Aorta (tissue), 5 donors: Measurements from ENCODE around the gene SCAMP5. TPM values are rescaled to one million over a fixed set of nuclear protein-coding genes. Genes with fewer than 3 reads are reported as not detected.

ENCODE experiments used
- ATAC-seq: fragments of 200-7000 bp; cut with Tn5 transposase; one replicate; pipeline ENCODE4 v1.9.1; 2022; ENCODE audit warnings: moderate library complexity; ENCODE audit not compliant: low FRiP score
- DNase-seq, 2 donors: peaks; one replicate each; pipeline ENCODE4 v3.0.0-alpha.2; 2020
- H3K27ac ChIP-seq, 2 donors: one replicate each; pipeline ENCODE4 v1.5.1; 2013; ENCODE audit warnings: low read length in 2 of 2, mild to moderate bottlenecking in 2 of 2, moderate library complexity in 2 of 2, control low read depth in 1 of 2, inconsistent platforms in 1 of 2, low read depth in 1 of 2
- H3K27me3 ChIP-seq, 2 donors: one replicate each; pipeline ENCODE4 v1.6.1; 2013; ENCODE audit warnings: control low read depth in 1 of 2, low read length in 1 of 2, mild to moderate bottlenecking in 1 of 2, moderate library complexity in 1 of 2; ENCODE audit not compliant: insufficient read depth in 2 of 2, control insufficient read depth in 1 of 2
- H3K36me3 ChIP-seq, 2 donors: one replicate each; pipeline ENCODE4 v1.6.1; 2013; ENCODE audit warnings: control low read depth in 1 of 2, low read length in 1 of 2, mild to moderate bottlenecking in 1 of 2; ENCODE audit not compliant: insufficient read depth in 2 of 2, control insufficient read depth in 1 of 2
- H3K4me1 ChIP-seq, 2 donors: one replicate each; pipeline ENCODE4 v1.6.1; 2013; ENCODE audit warnings: low read length in 2 of 2, control low read depth in 1 of 2, mild to moderate bottlenecking in 1 of 2, moderate library complexity in 1 of 2; ENCODE audit not compliant: insufficient read depth in 2 of 2, control insufficient read depth in 1 of 2
- H3K4me3 ChIP-seq, 2 donors: one replicate each; pipeline ENCODE4 v1.5.1; 2013; ENCODE audit warnings: low read length in 2 of 2, control low read depth in 1 of 2, mild to moderate bottlenecking in 1 of 2
- H3K9me3 ChIP-seq: one replicate; pipeline ENCODE4 v1.6.1; 2013; ENCODE audit warnings: mild to moderate bottlenecking, low read length; ENCODE audit not compliant: control insufficient read depth
- WGBS, 2 donors: extraction: QIAGEN DNeasy Blood & Tissue Kit; methylation state at CpG; one replicate each; pipeline ENCODE4 v1.1.7; 2013; 5-methylcytosine and 5-hydroxymethylcytosine counted together
- intact Hi-C, 2 donors: fragments of 100-400 bp; cut with DNase I; formaldehyde crosslinking; loops; one replicate each; pipeline versions ENCODE4 v1.14.2 to v1.15.0; 2022
- polyA plus RNA-seq, 2 donors: library from polyadenylated mRNA; stranded (reverse); fragments of 200-250 nt; gene quantifications; one replicate each; pipeline ENCODE4 v1.2.3, GENCODE V29; 2013
- total RNA-seq, 2 donors: library from RNA; stranded (reverse); fragmentation: NEBNext Ultra II Directional; extraction: Animal tissue kit (Norgen Biotek cat#: 25700); gene quantifications; one replicate each; pipeline ENCODE4 v1.2.1, GENCODE V29; 2021
- donor health status: healthy with polysubstance abuse.
- donor health status: Bipolar disorder and iron deficiency.
- donor health status: DM: no; HTN: no; CAD: no.
- donor health status: DM: no; HTN: no; CAD: no.
- donor health status: DM: yes; HTN: yes; CAD: no.

Gene SCAMP5
- total and polyA plus RNA-seq, 4 donors = 0.64 to 9.4 (median 4.7) TPM

DNA sequence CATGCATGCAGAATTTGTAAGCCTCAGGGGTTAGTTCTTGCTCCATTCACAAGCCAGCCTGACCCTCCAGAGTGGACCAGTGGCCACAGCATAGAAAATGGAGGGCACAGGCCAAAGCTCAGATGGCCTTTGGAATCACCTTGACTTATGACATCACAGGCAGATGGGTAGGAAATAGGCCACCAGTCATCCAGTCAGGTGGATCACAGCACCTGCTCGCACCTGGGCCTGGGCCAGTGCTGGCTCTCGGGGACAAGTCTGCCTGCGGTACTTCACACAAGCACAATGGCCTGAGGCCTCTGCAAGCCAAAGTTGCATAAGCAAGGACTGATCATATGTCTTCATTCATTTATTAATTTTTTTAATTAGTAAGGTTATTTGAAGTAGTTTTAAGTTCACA is 67.3 kb downstream of the SCAMP5 start:
- Histone ChIP-seq H3K27ac (no peak overlapping the region), H3K36me3 (no peaks in the 10 kb centered on the region), H3K4me3 (no peak overlapping the region), H3K9me3 (no peaks in the 10 kb centered on the region), H3K4me1 (peaks cover 0 to 3% of the 10 kb centered on the region in 2 donors), H3K27me3 (no peaks in the 10 kb centered on the region)
- DNase-seq (no peak), ATAC-seq (no peak)
- intact Hi-C loops = no loop called here
- WGBS, 2 donors = 65 to 67% methylated on average over 3 of the region's 3 CpGs

GRCh38 chr15:75063338-75063737 is 68.0 kb downstream of the SCAMP5 start:
- Histone ChIP-seq H3K36me3 (no peaks in the 10 kb centered on the region), H3K27me3 (no peaks in the 10 kb centered on the region), H3K27ac (no peak overlapping the region), H3K4me1 (peaks cover 0 to 3% of the 10 kb centered on the region in 2 donors), H3K9me3 (no peaks in the 10 kb centered on the region), H3K4me3 (no peak overlapping the region)
- ATAC-seq = no peak
- WGBS, 2 donors = 66 to 72% methylated on average over 4 of the region's 4 CpGs
- no peak for DNase-seq
- intact Hi-C loops = no loop called here

- Histone ChIP-seq H3K36me3 (no peaks in the 10 kb centered on the region), H3K27ac (no peak overlapping the region), H3K4me1 (peaks cover 0 to 3% of the 10 kb centered on the region in 2 donors), H3K4me3 (no peak overlapping the region), H3K27me3 (no peaks in the 10 kb centered on the region), H3K9me3 (no peaks in the 10 kb centered on the region)
- DNase-seq (no peak), ATAC-seq (no peak)
- intact Hi-C loops = no loop called here
- 88 to 93% methylated on average over 9 of the region's 9 CpGs for whole genome bisulfite sequencing, 2 donors
Measured at GRCh38 chr15:75063889-75064288, 68.5 kb downstream of the SCAMP5 start.

- Histone ChIP-seq H3K4me3 (no peak overlapping the region), H3K27me3 (no peaks in the 10 kb centered on the region), H3K9me3 (no peaks in the 10 kb centered on the region), H3K4me1 (peaks cover 0 to 3% of the 10 kb centered on the region in 2 donors), H3K27ac (peak overlapping the region; percentile 12 to 34), H3K36me3 (no peaks in the 10 kb centered on the region)
- intact Hi-C loops = no loop called here
- DNase-seq = no peak
- 6% methylated on average over 2 of the region's 2 CpGs for WGBS, 2 donors
- no peak for ATAC-seq
Measured at GRCh38 chr15:75064846-75065245, 69.5 kb downstream of the SCAMP5 start.

DNA sequence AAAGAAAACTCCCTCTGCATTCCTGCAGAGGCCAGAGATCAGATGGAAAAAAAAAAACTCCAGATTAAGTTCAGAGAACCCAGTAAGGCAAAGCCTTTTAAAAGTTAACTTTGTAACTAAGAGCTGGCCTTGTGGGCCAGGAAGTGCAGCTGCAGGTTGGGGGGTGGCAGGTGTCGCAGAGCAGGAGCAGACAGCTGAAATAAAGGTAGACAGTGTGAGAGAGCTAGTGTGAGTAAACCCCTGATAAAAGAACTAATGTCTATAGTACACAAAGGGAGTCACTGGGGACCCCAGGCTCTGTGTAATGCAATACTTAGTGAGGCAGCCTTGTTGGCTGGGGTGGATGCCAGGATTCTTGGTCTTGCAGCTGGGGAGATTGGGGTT is 70.1 kb downstream of the SCAMP5 start:
- peaks cover 0 to 3% of the 10 kb centered on the region in 2 donors for H3K4me1 ChIP-seq
- DNase-seq = no peak

DNA sequence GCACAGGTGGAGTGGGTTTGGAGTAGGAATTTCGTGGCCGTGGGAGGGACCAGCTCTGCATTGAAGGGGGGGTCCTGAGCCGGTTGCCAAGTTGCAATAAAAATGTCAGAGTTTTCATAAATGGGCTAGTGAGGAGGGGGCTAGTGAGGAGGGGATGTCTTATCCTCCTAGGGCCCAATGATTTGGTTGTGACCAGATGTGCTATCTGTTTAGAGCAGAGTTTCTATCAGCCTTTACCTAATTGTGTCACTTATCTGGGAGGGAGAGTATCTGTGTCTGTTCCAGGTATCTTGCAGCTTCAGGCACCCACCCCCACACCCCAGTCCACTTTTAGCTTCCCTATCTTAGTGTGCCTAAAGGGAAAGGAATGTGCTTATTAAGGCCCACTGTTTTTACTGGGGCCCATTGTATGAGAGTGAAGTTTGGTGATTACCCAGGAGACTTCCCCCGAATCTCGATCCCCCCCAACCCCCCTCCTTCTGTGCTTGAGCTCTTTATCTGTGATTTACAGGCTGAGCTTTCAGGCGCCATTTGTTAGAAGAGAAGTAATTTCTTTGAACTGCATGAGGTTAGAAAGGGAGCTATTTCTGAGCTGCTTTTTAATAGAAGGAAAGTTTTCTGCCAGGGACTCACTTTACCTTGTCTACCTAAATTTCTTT is 70.6 kb downstream of the SCAMP5 start:
- Histone ChIP-seq H3K4me1 (peaks cover 0 to 3% of the 10 kb centered on the region in 2 donors), H3K27ac (no peak overlapping the region), H3K9me3 (no peaks in the 10 kb centered on the region), H3K27me3 (no peaks in the 10 kb centered on the region), H3K4me3 (no peak overlapping the region), H3K36me3 (no peaks in the 10 kb centered on the region)
- DNase-seq (no peak), ATAC-seq (no peak)
- intact Hi-C loops = no loop called here
- WGBS, 2 donors = 30 to 45% methylated on average over 6 of the region's 6 CpGs

More for the DNA sequence above, 70.1 kb downstream of the SCAMP5 start:
- ATAC-seq = no peak
- no peaks in the 10 kb centered on the region for H3K9me3 ChIP-seq
- H3K4me3 ChIP-seq = no peak overlapping the region
- H3K36me3 ChIP-seq = no peaks in the 10 kb centered on the region
- peak overlapping the region in 1 of 2 donors; percentile 39 for H3K27ac ChIP-seq
- no peaks in the 10 kb centered on the region for H3K27me3 ChIP-seq
- WGBS, 2 donors = 65 to 87% methylated on average over 1 of the region's 1 CpG
- intact Hi-C loops = no loop called here

DNA sequence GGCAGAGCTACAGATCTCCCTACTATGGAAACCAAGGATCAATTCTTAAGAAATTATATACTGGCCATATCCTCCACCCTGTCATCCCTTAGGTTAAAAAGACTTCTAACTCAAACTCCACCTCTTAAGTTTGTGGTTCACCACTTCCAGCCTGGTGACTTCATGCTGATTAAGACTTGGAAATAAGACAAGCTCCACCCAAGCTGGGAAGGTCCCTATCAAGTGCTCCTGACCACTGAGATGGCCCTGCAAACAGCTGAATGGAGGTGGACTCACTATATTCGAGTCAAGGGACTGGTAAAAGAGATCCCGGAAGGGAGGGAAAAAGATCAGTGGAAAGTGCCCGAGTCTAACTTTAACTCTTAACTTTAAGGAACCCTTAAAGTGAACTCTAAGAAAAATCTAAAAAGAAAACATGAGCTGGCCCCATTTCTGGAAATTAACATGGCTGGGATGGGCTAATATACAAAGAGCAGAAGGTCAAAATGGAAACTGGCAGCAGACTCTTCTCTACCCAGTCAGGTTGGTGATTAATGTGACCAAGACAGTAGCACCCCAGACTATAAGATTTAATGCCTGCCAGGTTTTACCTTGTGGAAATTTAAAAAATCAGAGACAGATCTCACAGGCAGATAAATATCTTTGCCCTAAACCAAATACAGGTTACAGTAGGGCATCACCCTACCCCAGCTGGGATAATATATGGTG is 71.9 kb downstream of the SCAMP5 start:
- H3K36me3 ChIP-seq = no peaks in the 10 kb centered on the region
- H3K4me1 ChIP-seq = peaks cover 0 to 3% of the 10 kb centered on the region in 2 donors
- no peaks in the 10 kb centered on the region for H3K27me3 ChIP-seq
- DNase-seq = no peak
- WGBS, 2 donors = 24 to 36% methylated on average over 3 of the region's 3 CpGs
- no peak overlapping the region for H3K4me3 ChIP-seq
- no peak for ATAC-seq
- H3K27ac ChIP-seq = no peak overlapping the region
- H3K9me3 ChIP-seq = no peaks in the 10 kb centered on the region
- intact Hi-C loops = no loop called here

GRCh38 chr15:75068748-75069147 is 73.4 kb downstream of the SCAMP5 start:
- intact Hi-C loops = no loop called here
- no peak overlapping the region for H3K27ac ChIP-seq
- no peak for DNase-seq
- no peaks in the 10 kb centered on the region for H3K9me3 ChIP-seq
- no peaks in the 10 kb centered on the region for H3K27me3 ChIP-seq
- H3K4me1 ChIP-seq = peaks cover 0 to 3% of the 10 kb centered on the region in 2 donors
- no peak for ATAC-seq
- no peaks in the 10 kb centered on the region for H3K36me3 ChIP-seq
- no peak overlapping the region for H3K4me3 ChIP-seq
